ENCODE results near the gene LRRC1. TPM values are rescaled to one million over a fixed set of nuclear protein-coding genes. Genes with fewer than 3 reads are reported as not detected.

The LRRC1 gene
- total and polyA plus RNA-seq, 2 of the 13 experiments (the other 11 are each of a cell fraction or from before 2014, with no cell fraction given) = 15.6 to 27.7 TPM

DNA sequence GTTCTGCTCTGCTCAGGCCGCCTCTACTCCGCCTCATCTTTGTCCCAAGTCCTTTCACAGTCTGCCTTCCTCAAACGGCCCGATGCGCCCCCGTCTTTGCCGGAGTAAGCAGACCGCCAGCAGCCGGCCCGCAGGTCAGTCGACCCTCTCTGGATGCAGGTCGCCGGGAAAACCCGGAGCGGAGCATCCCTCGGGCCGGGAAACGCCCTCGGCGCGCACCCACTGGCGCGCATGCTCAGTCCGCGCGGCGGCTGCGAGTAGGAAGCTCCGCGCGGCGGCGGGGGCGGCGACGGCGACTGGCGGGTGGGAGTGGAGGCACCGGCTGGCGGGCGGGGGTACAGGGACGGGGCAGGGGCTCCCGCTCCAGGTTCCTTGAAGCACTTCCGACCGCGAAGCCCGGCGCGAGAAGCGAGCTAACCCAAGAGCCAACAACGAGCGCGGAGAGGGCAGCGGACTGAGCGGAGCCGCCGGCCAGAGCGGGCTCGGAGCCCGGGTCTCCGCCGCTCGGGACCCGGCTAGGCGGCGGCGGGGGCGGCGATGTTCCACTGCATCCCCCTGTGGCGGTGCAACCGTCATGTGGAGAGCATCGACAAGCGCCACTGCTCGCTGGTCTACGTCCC, at the start of gene LRRC1 (continued):
- TF ChIP-seq, protein P1, sequence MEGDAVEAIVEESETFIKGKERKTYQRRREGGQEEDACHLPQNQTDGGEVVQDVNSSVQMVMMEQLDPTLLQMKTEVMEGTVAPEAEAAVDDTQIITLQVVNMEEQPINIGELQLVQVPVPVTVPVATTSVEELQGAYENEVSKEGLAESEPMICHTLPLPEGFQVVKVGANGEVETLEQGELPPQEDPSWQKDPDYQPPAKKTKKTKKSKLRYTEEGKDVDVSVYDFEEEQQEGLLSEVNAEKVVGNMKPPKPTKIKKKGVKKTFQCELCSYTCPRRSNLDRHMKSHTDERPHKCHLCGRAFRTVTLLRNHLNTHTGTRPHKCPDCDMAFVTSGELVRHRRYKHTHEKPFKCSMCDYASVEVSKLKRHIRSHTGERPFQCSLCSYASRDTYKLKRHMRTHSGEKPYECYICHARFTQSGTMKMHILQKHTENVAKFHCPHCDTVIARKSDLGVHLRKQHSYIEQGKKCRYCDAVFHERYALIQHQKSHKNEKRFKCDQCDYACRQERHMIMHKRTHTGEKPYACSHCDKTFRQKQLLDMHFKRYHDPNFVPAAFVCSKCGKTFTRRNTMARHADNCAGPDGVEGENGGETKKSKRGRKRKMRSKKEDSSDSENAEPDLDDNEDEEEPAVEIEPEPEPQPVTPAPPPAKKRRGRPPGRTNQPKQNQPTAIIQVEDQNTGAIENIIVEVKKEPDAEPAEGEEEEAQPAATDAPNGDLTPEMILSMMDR (CRISPR knock-in tag; IDR thresholded peaks at IDR 0.05) = no peak
- no peak for TF ChIP-seq MXD4 (CRISPR knock-in tag; IDR thresholded peaks at IDR 0.05)
- TF ChIP-seq, protein P2, sequence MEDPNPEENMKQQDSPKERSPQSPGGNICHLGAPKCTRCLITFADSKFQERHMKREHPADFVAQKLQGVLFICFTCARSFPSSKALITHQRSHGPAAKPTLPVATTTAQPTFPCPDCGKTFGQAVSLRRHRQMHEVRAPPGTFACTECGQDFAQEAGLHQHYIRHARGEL (CRISPR knock-in tag; IDR thresholded peaks at IDR 0.05) = no peak
- TF ChIP-seq ZFP36L1 (CRISPR knock-in tag; IDR thresholded peaks at IDR 0.05) = no peak
- TF ChIP-seq SP5 (CRISPR knock-in tag; IDR thresholded peaks at IDR 0.05; ENCODE audit: borderline replicate concordance, low read depth) = peak; percentile 11; the same call in 1 of the 2 replicates
- TF ChIP-seq CEBPB (IDR thresholded peaks at IDR 0.05; ENCODE audit: borderline replicate concordance, low read depth, low read length) = no peak
- no peak for TF ChIP-seq SP140L (CRISPR knock-in tag; IDR thresholded peaks at IDR 0.05; ENCODE audit: borderline replicate concordance)
- TF ChIP-seq HNRNPK (IDR thresholded peaks at IDR 0.05; ENCODE audit: low read depth, low read length, poor library complexity, severe bottlenecking) = peak; percentile 58
- peak; percentile 23; the same call in 1 of the 2 replicates for TF ChIP-seq ZFP90 (CRISPR knock-in tag; IDR thresholded peaks at IDR 0.05; ENCODE audit: borderline replicate concordance)
- TF ChIP-seq ZNF20 (CRISPR knock-in tag; IDR thresholded peaks at IDR 0.05) = no peak
- TF ChIP-seq PTBP1 (IDR thresholded peaks at IDR 0.05; ENCODE audit: low read depth, low read length, poor library complexity, severe bottlenecking) = no peak
- TF ChIP-seq, protein P3, sequence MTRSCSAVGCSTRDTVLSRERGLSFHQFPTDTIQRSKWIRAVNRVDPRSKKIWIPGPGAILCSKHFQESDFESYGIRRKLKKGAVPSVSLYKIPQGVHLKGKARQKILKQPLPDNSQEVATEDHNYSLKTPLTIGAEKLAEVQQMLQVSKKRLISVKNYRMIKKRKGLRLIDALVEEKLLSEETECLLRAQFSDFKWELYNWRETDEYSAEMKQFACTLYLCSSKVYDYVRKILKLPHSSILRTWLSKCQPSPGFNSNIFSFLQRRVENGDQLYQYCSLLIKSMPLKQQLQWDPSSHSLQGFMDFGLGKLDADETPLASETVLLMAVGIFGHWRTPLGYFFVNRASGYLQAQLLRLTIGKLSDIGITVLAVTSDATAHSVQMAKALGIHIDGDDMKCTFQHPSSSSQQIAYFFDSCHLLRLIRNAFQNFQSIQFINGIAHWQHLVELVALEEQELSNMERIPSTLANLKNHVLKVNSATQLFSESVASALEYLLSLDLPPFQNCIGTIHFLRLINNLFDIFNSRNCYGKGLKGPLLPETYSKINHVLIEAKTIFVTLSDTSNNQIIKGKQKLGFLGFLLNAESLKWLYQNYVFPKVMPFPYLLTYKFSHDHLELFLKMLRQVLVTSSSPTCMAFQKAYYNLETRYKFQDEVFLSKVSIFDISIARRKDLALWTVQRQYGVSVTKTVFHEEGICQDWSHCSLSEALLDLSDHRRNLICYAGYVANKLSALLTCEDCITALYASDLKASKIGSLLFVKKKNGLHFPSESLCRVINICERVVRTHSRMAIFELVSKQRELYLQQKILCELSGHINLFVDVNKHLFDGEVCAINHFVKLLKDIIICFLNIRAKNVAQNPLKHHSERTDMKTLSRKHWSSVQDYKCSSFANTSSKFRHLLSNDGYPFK (CRISPR knock-in tag; IDR thresholded peaks at IDR 0.05; ENCODE audit: borderline replicate concordance) = peak; percentile 3; the same call in 1 of the 2 replicates
- TF ChIP-seq, protein P4, sequence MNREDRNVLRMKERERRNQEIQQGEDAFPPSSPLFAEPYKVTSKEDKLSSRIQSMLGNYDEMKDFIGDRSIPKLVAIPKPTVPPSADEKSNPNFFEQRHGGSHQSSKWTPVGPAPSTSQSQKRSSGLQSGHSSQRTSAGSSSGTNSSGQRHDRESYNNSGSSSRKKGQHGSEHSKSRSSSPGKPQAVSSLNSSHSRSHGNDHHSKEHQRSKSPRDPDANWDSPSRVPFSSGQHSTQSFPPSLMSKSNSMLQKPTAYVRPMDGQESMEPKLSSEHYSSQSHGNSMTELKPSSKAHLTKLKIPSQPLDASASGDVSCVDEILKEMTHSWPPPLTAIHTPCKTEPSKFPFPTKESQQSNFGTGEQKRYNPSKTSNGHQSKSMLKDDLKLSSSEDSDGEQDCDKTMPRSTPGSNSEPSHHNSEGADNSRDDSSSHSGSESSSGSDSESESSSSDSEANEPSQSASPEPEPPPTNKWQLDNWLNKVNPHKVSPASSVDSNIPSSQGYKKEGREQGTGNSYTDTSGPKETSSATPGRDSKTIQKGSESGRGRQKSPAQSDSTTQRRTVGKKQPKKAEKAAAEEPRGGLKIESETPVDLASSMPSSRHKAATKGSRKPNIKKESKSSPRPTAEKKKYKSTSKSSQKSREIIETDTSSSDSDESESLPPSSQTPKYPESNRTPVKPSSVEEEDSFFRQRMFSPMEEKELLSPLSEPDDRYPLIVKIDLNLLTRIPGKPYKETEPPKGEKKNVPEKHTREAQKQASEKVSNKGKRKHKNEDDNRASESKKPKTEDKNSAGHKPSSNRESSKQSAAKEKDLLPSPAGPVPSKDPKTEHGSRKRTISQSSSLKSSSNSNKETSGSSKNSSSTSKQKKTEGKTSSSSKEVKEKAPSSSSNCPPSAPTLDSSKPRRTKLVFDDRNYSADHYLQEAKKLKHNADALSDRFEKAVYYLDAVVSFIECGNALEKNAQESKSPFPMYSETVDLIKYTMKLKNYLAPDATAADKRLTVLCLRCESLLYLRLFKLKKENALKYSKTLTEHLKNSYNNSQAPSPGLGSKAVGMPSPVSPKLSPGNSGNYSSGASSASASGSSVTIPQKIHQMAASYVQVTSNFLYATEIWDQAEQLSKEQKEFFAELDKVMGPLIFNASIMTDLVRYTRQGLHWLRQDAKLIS (CRISPR knock-in tag; IDR thresholded peaks at IDR 0.05) = 0 out of 2 replicates have a peak, but pooled peaks have one; percentile 24
- peak; percentile 83 for TF ChIP-seq ZFY (CRISPR knock-in tag; IDR thresholded peaks at IDR 0.05)
- TF ChIP-seq ZNF607 (CRISPR knock-in tag; IDR thresholded peaks at IDR 0.05; ENCODE audit: borderline replicate concordance) = peak; percentile 94
- TF ChIP-seq, protein P5, sequence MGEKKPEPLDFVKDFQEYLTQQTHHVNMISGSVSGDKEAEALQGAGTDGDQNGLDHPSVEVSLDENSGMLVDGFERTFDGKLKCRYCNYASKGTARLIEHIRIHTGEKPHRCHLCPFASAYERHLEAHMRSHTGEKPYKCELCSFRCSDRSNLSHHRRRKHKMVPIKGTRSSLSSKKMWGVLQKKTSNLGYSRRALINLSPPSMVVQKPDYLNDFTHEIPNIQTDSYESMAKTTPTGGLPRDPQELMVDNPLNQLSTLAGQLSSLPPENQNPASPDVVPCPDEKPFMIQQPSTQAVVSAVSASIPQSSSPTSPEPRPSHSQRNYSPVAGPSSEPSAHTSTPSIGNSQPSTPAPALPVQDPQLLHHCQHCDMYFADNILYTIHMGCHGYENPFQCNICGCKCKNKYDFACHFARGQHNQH (CRISPR knock-in tag; IDR thresholded peaks at IDR 0.05) = no peak; the same call in 1 of the 2 replicates
- TF ChIP-seq MED13 (CRISPR knock-in tag; IDR thresholded peaks at IDR 0.05) = peak; percentile 5; the same call in 1 of the 2 replicates
- TF ChIP-seq ZNF296 (CRISPR knock-in tag; conservative IDR thresholded peaks at IDR 0.05) = 0 out of 2 replicates have a peak, but pooled peaks have one; percentile 31
- TF ChIP-seq ZNF709 (CRISPR knock-in tag; IDR thresholded peaks at IDR 0.05) = 0 out of 2 replicates have a peak, but pooled peaks have one; percentile 68

Data from HepG2 (cell line).